Activated CD8-positive, alpha-beta memory T cell treated with anti-CD3 and anti-CD28 coated beads, Interleukin-2, amount 50 U/mL, for 24 hours (primary cell): Measurements from ENCODE around the gene GCG.

Source experiments
- DNase-seq: peaks from one replicate; pipeline ENCODE4 v3.0.0-alpha.2; 2020; ENCODE audit errors: extremely low read depth

Gene GCG

GRCh38 chr2:162149940-162150339 lies 2.1 kb downstream of the GCG start:
- DNase-seq: no peak

- DNase-seq: no peak
Observed at GRCh38 chr2:162149466-162149865, 2.6 kb downstream of the GCG start.

- DNase-seq: no peak
Observed at GRCh38 chr2:162148956-162149355, 3.1 kb downstream of the GCG start.

GRCh38 chr2:162143969-162144368 lies 8.1 kb downstream of the GCG start:
- no peak for DNase-seq

GRCh38 chr2:162138310-162138709 lies 13.7 kb downstream of the GCG start:
- DNase-seq: no peak

GRCh38 chr2:162127422-162127821 lies 24.6 kb downstream of the GCG start:
- DNase-seq: no peak

GRCh38 chr2:162126527-162126926 lies 25.5 kb downstream of the GCG start:
- no peak for DNase-seq

- DNase-seq: no peak
Observed at GRCh38 chr2:162126111-162126519, 25.9 kb downstream of the GCG start.

GRCh38 chr2:162125138-162125537 lies 26.9 kb downstream of the GCG start:
- no peak for DNase-seq

GRCh38 chr2:162123806-162124758 lies 28.0 kb downstream of the GCG start:
- no peak for DNase-seq

GRCh38 chr2:162118166-162119031 lies 33.6 kb downstream of the GCG start:
- DNase-seq: no peak

GRCh38 chr2:162116352-162116751 lies 35.7 kb downstream of the GCG start:
- no peak for DNase-seq

- DNase-seq: no peak
Observed at GRCh38 chr2:162115076-162115475, 37.0 kb downstream of the GCG start.

- no peak for DNase-seq
Observed at GRCh38 chr2:162114271-162114670, 37.8 kb downstream of the GCG start.

GRCh38 chr2:162113776-162114168 lies 38.3 kb downstream of the GCG start:
- no peak for DNase-seq

GRCh38 chr2:162113088-162113775 lies 38.8 kb downstream of the GCG start:
- DNase-seq: no peak

GRCh38 chr2:162111958-162112850 lies 39.8 kb downstream of the GCG start:
- DNase-seq: no peak

GRCh38 chr2:162107361-162107901 lies 44.6 kb downstream of the GCG start:
- DNase-seq: no peak

GRCh38 chr2:162106746-162107145 lies 45.3 kb downstream of the GCG start:
- DNase-seq: no peak

GRCh38 chr2:162106146-162106551 lies 45.9 kb downstream of the GCG start:
- no peak for DNase-seq
